Activated T-cell treated with anti-CD3 and anti-CD28 coated beads, Interleukin-2, amount 50 U/mL, for 24 hours (primary cell): Measurements from ENCODE around the gene NTRK1.
A peak's percentile ranks its signal among the peaks of the same experiment; 100 is the strongest.

Experiments
- DNase-seq: peaks from one replicate; pipeline ENCODE4 v3.0.0-alpha.2; 2020
- H3K27ac Mint-ChIP-seq: 2 replicates; pipeline ENCODE4 v1.8.0; 2020; ENCODE audit warnings: mild to moderate bottlenecking, mixed read lengths
- H3K27me3 Mint-ChIP-seq: 2 replicates; pipeline ENCODE4 v1.8.0; 2020; ENCODE audit warnings: mixed read lengths
- H3K36me3 Mint-ChIP-seq: 2 replicates; pipeline ENCODE4 v1.8.0; 2020; ENCODE audit warnings: low read depth, mixed read lengths
- H3K4me1 Mint-ChIP-seq: 2 replicates; pipeline ENCODE4 v1.8.0; 2020; ENCODE audit warnings: low read depth, mixed read lengths
- H3K4me3 Mint-ChIP-seq: 2 replicates; pipeline ENCODE4 v1.8.0; 2020; ENCODE audit warnings: mild to moderate bottlenecking, moderate library complexity, mixed read lengths
- H3K9me3 Mint-ChIP-seq: 2 replicates; pipeline ENCODE4 v1.8.0; 2020; ENCODE audit warnings: mixed read lengths

NTRK1 gene

GRCh38 chr1:156860628-156861423 is at the start of gene NTRK1:
Gene NTRK1, plus strand, starts transcription at chr1:156860865. Its CDS starts 70 bp downstream, at chr1:156860935.
- H3K4me1 Mint-ChIP-seq = peaks cover 40% of the 10 kb centered on the region
- DNase-seq = peak; percentile 72
- no peaks in the 10 kb centered on the region for H3K36me3 Mint-ChIP-seq
- H3K27me3 Mint-ChIP-seq = peaks cover 76% of the 10 kb centered on the region
- peak within 1 kb of the TSS; percentile 1 for H3K27ac Mint-ChIP-seq
- no peaks in the 10 kb centered on the region for H3K9me3 Mint-ChIP-seq
- peak within 1 kb of the TSS; percentile 58 for H3K4me3 Mint-ChIP-seq

- peak overlapping the region; percentile 99 for H3K27ac Mint-ChIP-seq
Measured at GRCh38 chr1:156811168-156811567, 49.5 kb upstream of the NTRK1 start.

GRCh38 chr1:156812293-156812990 is 48.2 kb upstream of the NTRK1 start:
- Mint-ChIP-seq H3K36me3 (peaks cover 90% of the 10 kb centered on the region), H3K27ac (peak overlapping the region; percentile 99), H3K9me3 (no peaks in the 10 kb centered on the region), H3K4me3 (peak overlapping the region; percentile 96), H3K4me1 (peaks cover 76% of the 10 kb centered on the region), H3K27me3 (no peaks in the 10 kb centered on the region)
- no peak for DNase-seq

More at GRCh38 chr1:156811168-156811567, 49.5 kb upstream of the NTRK1 start:
- no peaks in the 10 kb centered on the region for H3K9me3 Mint-ChIP-seq
- peak overlapping the region; percentile 96 for H3K4me3 Mint-ChIP-seq
- H3K27me3 Mint-ChIP-seq = no peaks in the 10 kb centered on the region
- H3K4me1 Mint-ChIP-seq = peaks cover 77% of the 10 kb centered on the region
- DNase-seq = no peak
- peaks cover 98% of the 10 kb centered on the region for H3K36me3 Mint-ChIP-seq

GRCh38 chr1:156813298-156813697 is 47.4 kb upstream of the NTRK1 start:
- peaks cover 82% of the 10 kb centered on the region for H3K36me3 Mint-ChIP-seq
- H3K27ac Mint-ChIP-seq = peak overlapping the region; percentile 99
- H3K4me1 Mint-ChIP-seq = peaks cover 73% of the 10 kb centered on the region
- no peaks in the 10 kb centered on the region for H3K9me3 Mint-ChIP-seq
- H3K27me3 Mint-ChIP-seq = no peaks in the 10 kb centered on the region
- no peak for DNase-seq
- H3K4me3 Mint-ChIP-seq = peak overlapping the region; percentile 96

- H3K27ac Mint-ChIP-seq = peak overlapping the region; percentile 99
- H3K4me1 Mint-ChIP-seq = peaks cover 70% of the 10 kb centered on the region
- peak overlapping the region; percentile 96 for H3K4me3 Mint-ChIP-seq
- no peaks in the 10 kb centered on the region for H3K27me3 Mint-ChIP-seq
- peaks cover 75% of the 10 kb centered on the region for H3K36me3 Mint-ChIP-seq
- H3K9me3 Mint-ChIP-seq = peaks cover 2% of the 10 kb centered on the region
- peak; percentile 87 for DNase-seq
Measured at GRCh38 chr1:156813750-156814570, 46.7 kb upstream of the NTRK1 start.

GRCh38 chr1:156814571-156815260 is 45.9 kb upstream of the NTRK1 start:
- peaks cover 69% of the 10 kb centered on the region for H3K36me3 Mint-ChIP-seq
- H3K27me3 Mint-ChIP-seq = no peaks in the 10 kb centered on the region
- H3K4me1 Mint-ChIP-seq = peaks cover 66% of the 10 kb centered on the region
- DNase-seq = peak; percentile 69
- peak overlapping the region; percentile 99 for H3K27ac Mint-ChIP-seq
- peaks cover 2% of the 10 kb centered on the region for H3K9me3 Mint-ChIP-seq
- peak overlapping the region; percentile 96 for H3K4me3 Mint-ChIP-seq

- H3K4me1 Mint-ChIP-seq = peaks cover 61% of the 10 kb centered on the region
- H3K27me3 Mint-ChIP-seq = no peaks in the 10 kb centered on the region
- H3K9me3 Mint-ChIP-seq = peaks cover 2% of the 10 kb centered on the region
- peak overlapping the region; percentile 99 for H3K27ac Mint-ChIP-seq
- peak overlapping the region; percentile 96 for H3K4me3 Mint-ChIP-seq
- peaks cover 63% of the 10 kb centered on the region for H3K36me3 Mint-ChIP-seq
- no peak for DNase-seq
Measured at GRCh38 chr1:156815307-156815826, 45.3 kb upstream of the NTRK1 start.

GRCh38 chr1:156815961-156816422 is 44.7 kb upstream of the NTRK1 start:
- Mint-ChIP-seq H3K27me3 (no peaks in the 10 kb centered on the region), H3K9me3 (peaks cover 8% of the 10 kb centered on the region), H3K27ac (peak overlapping the region; percentile 99), H3K36me3 (peaks cover 57% of the 10 kb centered on the region), H3K4me3 (peak overlapping the region; percentile 96), H3K4me1 (peaks cover 61% of the 10 kb centered on the region)
- DNase-seq = peak; percentile 57

GRCh38 chr1:156816561-156817328 is 43.9 kb upstream of the NTRK1 start, which contains the start of gene SH2D2A:
Gene SH2D2A, minus strand, starts transcription at chr1:156816848. Its CDS starts 140 bp downstream, at chr1:156816708.
- peaks cover 61% of the 10 kb centered on the region for H3K4me1 Mint-ChIP-seq
- H3K9me3 Mint-ChIP-seq = peaks cover 13% of the 10 kb centered on the region
- peak; percentile 92 for DNase-seq
- no peaks in the 10 kb centered on the region for H3K27me3 Mint-ChIP-seq
- H3K27ac Mint-ChIP-seq = peak within 1 kb of the TSS; percentile 99
- peak within 1 kb of the TSS; percentile 96 for H3K4me3 Mint-ChIP-seq
- H3K36me3 Mint-ChIP-seq = peaks cover 49% of the 10 kb centered on the region

GRCh38 chr1:156821801-156822200 is 38.9 kb upstream of the NTRK1 start:
- Mint-ChIP-seq H3K4me1 (peaks cover 49% of the 10 kb centered on the region), H3K9me3 (peaks cover 13% of the 10 kb centered on the region), H3K27me3 (no peaks in the 10 kb centered on the region), H3K36me3 (no peaks in the 10 kb centered on the region), H3K4me3 (no peak overlapping the region), H3K27ac (peak overlapping the region; percentile 89)
- DNase-seq = peak; percentile 48

GRCh38 chr1:156822680-156823079 is 38.0 kb upstream of the NTRK1 start:
- peaks cover 45% of the 10 kb centered on the region for H3K4me1 Mint-ChIP-seq
- H3K27ac Mint-ChIP-seq = peak overlapping the region; percentile 57
- H3K4me3 Mint-ChIP-seq = no peak overlapping the region
- peaks cover 13% of the 10 kb centered on the region for H3K9me3 Mint-ChIP-seq
- DNase-seq = peak; percentile 8
- no peaks in the 10 kb centered on the region for H3K36me3 Mint-ChIP-seq
- H3K27me3 Mint-ChIP-seq = no peaks in the 10 kb centered on the region

- no peak overlapping the region for H3K27ac Mint-ChIP-seq
- H3K36me3 Mint-ChIP-seq = no peaks in the 10 kb centered on the region
- H3K27me3 Mint-ChIP-seq = no peaks in the 10 kb centered on the region
- no peak for DNase-seq
- peaks cover 13% of the 10 kb centered on the region for H3K9me3 Mint-ChIP-seq
- H3K4me1 Mint-ChIP-seq = peaks cover 38% of the 10 kb centered on the region
- no peak overlapping the region for H3K4me3 Mint-ChIP-seq
Measured at GRCh38 chr1:156823210-156823790, 37.4 kb upstream of the NTRK1 start.

- H3K4me3 Mint-ChIP-seq = no peak overlapping the region
- H3K4me1 Mint-ChIP-seq = peaks cover 22% of the 10 kb centered on the region
- H3K27me3 Mint-ChIP-seq = peaks cover 7% of the 10 kb centered on the region
- H3K9me3 Mint-ChIP-seq = no peaks in the 10 kb centered on the region
- H3K36me3 Mint-ChIP-seq = no peaks in the 10 kb centered on the region
- DNase-seq = no peak
- H3K27ac Mint-ChIP-seq = no peak overlapping the region
Measured at GRCh38 chr1:156826630-156827029, 34.0 kb upstream of the NTRK1 start.
